Breast epithelium (tissue), 4 donors: ENCODE measurements around the gene ZNF100. TPM values are rescaled to one million over a fixed set of nuclear protein-coding genes. Genes with fewer than 3 reads are reported as not detected.
"Not testable (repeated sequence)": the region's sequence is repeated elsewhere in the genome, so short reads cannot be mapped to it uniquely, and the experiment has no call there.

ENCODE experiments used
- DNase-seq, 2 donors: peaks; one replicate each; pipeline ENCODE4 v3.0.0-alpha.2; 2019; ENCODE audit warnings: low spot score in 2 of 2
- H3K27ac ChIP-seq, 2 donors: fragments of 200-600 bp; sonication (generic) in 1 of 2; one replicate each; pipeline ENCODE4 v1.5.1; 2016 to 2019; ENCODE audit warnings: mild to moderate bottlenecking in 1 of 2
- H3K27me3 ChIP-seq, 2 donors: fragments of 200-600 bp; sonication (generic) in 1 of 2; one replicate each; pipeline versions ENCODE4 v1.5.1 to v1.6.0; 2017 to 2019; ENCODE audit warnings: control low read depth in 1 of 2, mild to moderate bottlenecking in 1 of 2
- H3K36me3 ChIP-seq: fragments of 200-600 bp; one replicate; pipeline ENCODE4 v1.5.1; 2019
- H3K4me1 ChIP-seq, 2 donors: fragments of 200-600 bp; sonication (generic); one replicate each; pipeline ENCODE4 v1.5.1; 2016 to 2019; ENCODE audit warnings: control low read depth in 1 of 2
- H3K4me3 ChIP-seq, 3 donors: fragments of 200-600 bp; sonication (generic); 1 replicate in 2 of 3; 2 replicates in 1 of 3; pipeline ENCODE4 v1.5.1; 2016 to 2019; ENCODE audit warnings: mild to moderate bottlenecking in 3 of 3, moderate library complexity in 2 of 3
- H3K9me3 ChIP-seq, 2 donors: fragments of 200-600 bp; sonication (generic) in 1 of 2; one replicate each; pipeline ENCODE4 v1.5.1; 2016 to 2019; ENCODE audit warnings: control low read depth in 1 of 2
- POLR2A ChIP-seq: fragments of 450-650 bp; IDR thresholded peaks from one replicate; pipeline ENCODE4 v1.6.1; 2016; ENCODE audit warnings: antibody characterized with exemption, mild to moderate bottlenecking, moderate library complexity
- POLR2AphosphoS5 ChIP-seq, 3 donors: sonication (generic); formaldehyde crosslinking; IDR thresholded peaks; one replicate each; pipeline ENCODE4 v1.6.1; 2017; ENCODE audit warnings: antibody characterized with exemption in 3 of 3
- intact Hi-C: fragments of 100-400 bp; cut with DNase I; formaldehyde crosslinking; loops from one replicate; pipeline ENCODE4 v1.15.1; 2023; ENCODE audit warnings: low total_unique reads
- total RNA-seq, 3 donors: library from RNA; depleted of rRNA; stranded (reverse); fragments of >200 nt; gene quantifications; one replicate each; pipeline ENCODE4 v1.1.0, GENCODE V29; 2016
- TF ChIP-seq, protein P1 (sequence below), 3 donors: fragments of 450-650 bp; IDR thresholded peaks; one replicate each; pipeline ENCODE4 v1.5.1; 2016 to 2017; ENCODE audit warnings: antibody characterized with exemption in 3 of 3, mild to moderate bottlenecking in 3 of 3, moderate library complexity in 3 of 3

Gene ZNF100
- total RNA-seq, 3 donors from 2014 or later, result 3.8 to 17.4 (median 11.5) TPM

DNA sequence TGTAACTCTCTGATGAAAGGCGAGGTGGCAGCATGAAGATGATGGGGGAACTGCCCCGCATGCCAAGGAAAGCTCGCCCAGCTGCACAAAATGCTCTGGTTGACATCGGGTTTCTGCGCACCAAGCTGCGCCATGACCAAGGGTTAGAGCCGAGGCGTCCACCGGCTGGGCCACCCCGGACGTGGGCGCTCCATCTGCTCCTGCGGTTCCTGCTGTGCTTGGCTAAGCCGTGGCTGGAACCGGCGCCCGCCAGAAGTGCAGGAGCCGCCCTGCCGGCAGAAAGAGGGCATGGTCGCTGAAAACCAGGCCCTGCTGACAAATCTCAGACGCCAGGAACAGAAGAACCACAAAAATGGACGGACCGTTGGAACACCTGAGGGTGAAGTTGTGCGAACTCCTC, 57.9 kb downstream of the ZNF100 start:
- Histone ChIP-seq H3K4me1 (no peaks in the 10 kb centered on the region), H3K27me3 (no peaks in the 10 kb centered on the region), H3K36me3 (no peaks in the 10 kb centered on the region), H3K4me3 (no peak overlapping the region), H3K9me3 (peaks cover 2 to 9% of the 10 kb centered on the region in 2 donors), H3K27ac (no peak overlapping the region)
- TF ChIP-seq, protein P1, sequence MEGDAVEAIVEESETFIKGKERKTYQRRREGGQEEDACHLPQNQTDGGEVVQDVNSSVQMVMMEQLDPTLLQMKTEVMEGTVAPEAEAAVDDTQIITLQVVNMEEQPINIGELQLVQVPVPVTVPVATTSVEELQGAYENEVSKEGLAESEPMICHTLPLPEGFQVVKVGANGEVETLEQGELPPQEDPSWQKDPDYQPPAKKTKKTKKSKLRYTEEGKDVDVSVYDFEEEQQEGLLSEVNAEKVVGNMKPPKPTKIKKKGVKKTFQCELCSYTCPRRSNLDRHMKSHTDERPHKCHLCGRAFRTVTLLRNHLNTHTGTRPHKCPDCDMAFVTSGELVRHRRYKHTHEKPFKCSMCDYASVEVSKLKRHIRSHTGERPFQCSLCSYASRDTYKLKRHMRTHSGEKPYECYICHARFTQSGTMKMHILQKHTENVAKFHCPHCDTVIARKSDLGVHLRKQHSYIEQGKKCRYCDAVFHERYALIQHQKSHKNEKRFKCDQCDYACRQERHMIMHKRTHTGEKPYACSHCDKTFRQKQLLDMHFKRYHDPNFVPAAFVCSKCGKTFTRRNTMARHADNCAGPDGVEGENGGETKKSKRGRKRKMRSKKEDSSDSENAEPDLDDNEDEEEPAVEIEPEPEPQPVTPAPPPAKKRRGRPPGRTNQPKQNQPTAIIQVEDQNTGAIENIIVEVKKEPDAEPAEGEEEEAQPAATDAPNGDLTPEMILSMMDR (IDR thresholded peaks at IDR 0.05), result no peak
- TF ChIP-seq POLR2AphosphoS5 (IDR thresholded peaks at IDR 0.05) (no peak), POLR2A (no peak)
- DNase-seq, result no peak
- intact Hi-C loops, result no loop called here

DNA sequence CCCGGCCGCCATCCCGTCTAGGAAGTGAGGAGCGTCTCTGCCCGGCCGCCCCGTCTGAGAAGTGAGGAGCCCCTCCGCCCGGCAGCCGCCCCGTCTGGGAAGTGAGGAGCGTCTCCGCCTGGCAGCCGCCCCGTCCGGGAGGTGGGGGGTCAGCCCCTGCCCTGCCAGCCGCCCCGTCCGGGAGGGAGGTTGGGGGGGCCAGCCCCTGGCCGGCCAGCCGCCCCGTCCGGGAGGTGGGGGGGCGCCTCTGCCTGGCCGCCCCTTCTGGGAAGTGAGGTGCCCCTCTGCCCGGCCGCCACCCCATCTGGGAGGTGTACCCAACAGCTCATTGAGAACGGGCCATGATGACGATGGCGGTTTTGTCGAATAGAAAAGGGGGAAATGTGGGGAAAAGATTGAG, 59.5 kb downstream of the ZNF100 start:
- H3K27me3 ChIP-seq, H3K4me3 ChIP-seq, H3K4me1 ChIP-seq, DNase-seq, H3K9me3 ChIP-seq, intact Hi-C loops, H3K36me3 ChIP-seq, H3K27ac ChIP-seq: not testable (repeated sequence)

DNA sequence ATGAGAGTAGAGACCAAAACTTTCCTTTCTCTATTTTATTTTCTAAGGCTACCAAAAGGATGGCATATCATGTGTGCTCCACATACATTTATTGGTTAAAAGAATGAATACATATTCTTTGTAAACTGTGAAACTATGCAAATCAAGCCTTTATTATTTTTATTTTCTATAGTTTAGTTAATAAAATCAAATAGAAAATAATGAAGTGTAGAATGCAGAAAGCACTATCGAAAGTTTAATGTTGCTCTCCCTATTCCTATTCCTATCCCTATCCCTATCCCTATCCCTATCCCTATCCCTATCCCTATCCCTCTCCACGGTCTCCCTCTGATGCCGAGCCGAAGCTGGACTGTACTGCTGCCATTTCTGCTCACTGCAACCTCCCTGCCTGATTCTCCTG, 60.3 kb downstream of the ZNF100 start:
- Histone ChIP-seq H3K4me3 (no peak overlapping the region), H3K4me1 (no peaks in the 10 kb centered on the region), H3K9me3 (peaks cover 0 to 4% of the 10 kb centered on the region in 2 donors), H3K27me3 (no peaks in the 10 kb centered on the region), H3K36me3 (no peaks in the 10 kb centered on the region), H3K27ac (no peak overlapping the region)
- TF ChIP-seq POLR2AphosphoS5 (IDR thresholded peaks at IDR 0.05), result no peak
- TF ChIP-seq POLR2A, result no peak
- TF ChIP-seq, protein P1 (IDR thresholded peaks at IDR 0.05), result no peak
- no peak for DNase-seq
- intact Hi-C loops, result no loop called here

DNA sequence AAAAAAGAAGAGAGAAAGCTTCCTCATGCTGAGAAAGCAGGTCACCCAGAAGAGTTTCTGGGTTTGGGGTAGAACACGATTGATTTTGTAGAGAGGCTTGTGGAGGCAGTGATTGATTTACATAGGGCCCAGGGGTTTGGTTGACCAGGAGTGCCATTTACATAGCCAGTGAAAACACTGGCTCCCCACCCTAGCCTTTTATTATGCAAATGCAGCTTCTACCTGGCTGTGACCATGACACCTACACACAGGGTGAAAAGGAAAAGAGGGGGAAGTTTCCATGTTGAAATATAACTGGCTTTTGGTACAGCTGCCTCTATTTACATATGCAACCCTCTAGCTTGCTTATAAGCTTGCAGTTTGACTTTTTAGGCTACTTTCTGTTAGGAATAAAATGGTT, 62.0 kb downstream of the ZNF100 start:
- intact Hi-C loops, result no loop called here
- Histone ChIP-seq H3K4me1 (no peaks in the 10 kb centered on the region), H3K4me3 (no peak overlapping the region), H3K27me3 (no peaks in the 10 kb centered on the region), H3K9me3 (peaks cover 0 to 4% of the 10 kb centered on the region in 2 donors), H3K36me3 (no peaks in the 10 kb centered on the region), H3K27ac (no peak overlapping the region)
- TF ChIP-seq POLR2AphosphoS5 (IDR thresholded peaks at IDR 0.05), result no peak
- TF ChIP-seq, protein P1 (IDR thresholded peaks at IDR 0.05), result no peak
- no peak for TF ChIP-seq POLR2A
- DNase-seq, result no peak

DNA sequence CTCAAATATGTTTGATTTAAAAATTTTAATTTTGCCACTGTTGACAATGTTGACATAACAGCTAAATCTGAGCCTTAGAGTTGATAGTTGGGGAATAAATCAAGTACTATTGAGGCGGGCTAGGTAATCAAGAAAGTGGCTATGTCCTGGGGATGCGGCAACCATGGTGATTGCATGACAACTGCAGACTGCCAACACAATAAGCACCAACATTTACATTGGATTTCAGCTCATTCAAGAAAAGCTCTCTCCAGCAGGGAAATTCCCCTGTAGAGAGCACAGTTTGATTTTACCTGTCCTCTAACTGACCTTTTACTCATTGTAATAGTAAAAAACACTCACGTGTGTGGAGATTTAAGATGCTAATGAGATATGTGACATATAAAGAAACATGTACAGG, 63.1 kb downstream of the ZNF100 start:
- Histone ChIP-seq H3K9me3 (no peaks in the 10 kb centered on the region), H3K27ac (no peak overlapping the region), H3K4me3 (no peak overlapping the region), H3K27me3 (no peaks in the 10 kb centered on the region), H3K4me1 (no peaks in the 10 kb centered on the region), H3K36me3 (no peaks in the 10 kb centered on the region)
- TF ChIP-seq, protein P1 (IDR thresholded peaks at IDR 0.05), result no peak
- intact Hi-C loops, result no loop called here
- DNase-seq, result no peak

DNA sequence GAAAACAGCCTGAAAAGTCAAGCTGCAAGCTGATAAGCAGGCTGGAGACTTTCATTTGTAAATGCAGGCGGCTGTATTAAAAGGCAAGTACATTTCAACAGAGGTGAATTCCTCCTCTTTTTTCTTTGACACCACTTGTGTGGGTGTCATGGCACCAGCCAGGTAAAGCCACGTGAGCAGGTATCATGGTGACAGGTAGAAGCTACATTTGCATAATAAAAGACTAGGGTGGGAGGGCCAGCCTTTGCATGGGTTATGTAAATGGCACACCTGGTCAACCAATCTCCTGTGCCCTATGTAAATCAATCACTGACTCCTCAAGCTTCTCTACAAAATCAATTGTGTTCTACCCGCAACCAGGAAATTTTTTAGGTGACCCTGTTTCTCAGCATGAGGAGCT, 68.2 kb downstream of the ZNF100 start:
- no peak for DNase-seq
- intact Hi-C loops, result no loop called here
- no peaks in the 10 kb centered on the region for H3K9me3 ChIP-seq
- TF ChIP-seq, protein P1 (IDR thresholded peaks at IDR 0.05), result no peak
- TF ChIP-seq POLR2AphosphoS5 (IDR thresholded peaks at IDR 0.05) (no peak), POLR2A (no peak)
- no peak overlapping the region for H3K27ac ChIP-seq
- H3K4me3 ChIP-seq, result no peak overlapping the region
- no peaks in the 10 kb centered on the region for H3K36me3 ChIP-seq
- no peaks in the 10 kb centered on the region for H3K4me1 ChIP-seq
- no peaks in the 10 kb centered on the region for H3K27me3 ChIP-seq
